IMR-90 (cell line): Measurements from ENCODE around the gene HIRA. TPM values are rescaled to one million over a fixed set of nuclear protein-coding genes. Genes with fewer than 3 reads are reported as not detected.

Source experiments
- ATAC-seq: fragments of 200-7000 bp; cut with Tn5 transposase; 2 replicates; pipeline ENCODE4 v1.9.1; 2020; ENCODE audit warnings: low read depth, mild to moderate bottlenecking, moderate library complexity
- BruUV-seq: library from RNA; stranded (reverse); fragments of 400-500 nt; replicated peaks from 2 replicates; lab custom pipeline; 2021; lab: Mats Ljungman, UMichigan
- CTCF ChIA-PET: fragments of 300-600 bp; formaldehyde crosslinking; extraction: SDS; loops from one replicate; lab custom pipeline; 2021; ENCODE audit warnings: antibody characterized with exemption; lab: Yijun Ruan, JAX
- POLR2A ChIA-PET: fragments of 300-600 bp; sonication (Branson Sonifier 250); formaldehyde crosslinking; loops from one replicate; lab custom pipeline; 2022; ENCODE audit warnings: antibody characterized with exemption; ENCODE audit not compliant: unreplicated experiment; lab: Charles Lee
- DNase-seq: peaks from one replicate; pipeline ENCODE4 v3.0.0; 2013
- H2AFZ ChIP-seq: replicated peaks from 2 replicates; pipeline ENCODE3; 2013; ENCODE audit warnings: low read length, mild to moderate bottlenecking; ENCODE audit not compliant: poor library complexity
- H2AK5ac ChIP-seq: 2 replicates; pipeline ENCODE4 v1.6.1; 2013; ENCODE audit warnings: low read depth, low read length, inconsistent platforms
- H2AK9ac ChIP-seq: replicated peaks from 2 replicates; pipeline ENCODE3; 2013; ENCODE audit warnings: mild to moderate bottlenecking, low read depth, low read length, moderate library complexity; ENCODE audit not compliant: poor library complexity
- H2BK120ac ChIP-seq: 2 replicates; pipeline ENCODE4 v1.6.1; 2013; ENCODE audit warnings: low read depth, low read length, inconsistent platforms
- H2BK15ac ChIP-seq: 3 replicates; pipeline ENCODE4 v1.6.1; 2013; ENCODE audit warnings: low read depth, low read length, inconsistent platforms
- H2BK20ac ChIP-seq: 2 replicates; pipeline ENCODE4 v1.6.1; 2013; ENCODE audit warnings: low read depth, mild to moderate bottlenecking, inconsistent platforms, low read length, moderate library complexity
- H2BK5ac ChIP-seq: 2 replicates; pipeline ENCODE4 v1.6.1; 2013; ENCODE audit warnings: mild to moderate bottlenecking, low read depth, low read length, inconsistent platforms; ENCODE audit not compliant: poor library complexity, severe bottlenecking
- H3K14ac ChIP-seq: replicated peaks from 2 replicates; pipeline ENCODE4 v1.6.1; 2013; ENCODE audit warnings: low read depth, low read length, inconsistent platforms
- H3K18ac ChIP-seq: 2 replicates; pipeline ENCODE4 v1.6.1; 2013; ENCODE audit warnings: low read depth, low read length, control low read depth
- H3K23ac ChIP-seq: 2 replicates; pipeline ENCODE4 v1.6.1; 2013; ENCODE audit warnings: low read depth, low read length, inconsistent platforms
- H3K27ac ChIP-seq: 2 replicates; pipeline ENCODE4 v1.5.1; 2013; ENCODE audit warnings: mild to moderate bottlenecking, control low read depth, low read length; ENCODE audit not compliant: insufficient read depth
- H3K27me3 ChIP-seq: 2 replicates; pipeline ENCODE4 v1.6.1; 2013; ENCODE audit warnings: low read length; ENCODE audit not compliant: control insufficient read depth, insufficient read depth
- H3K36me3 ChIP-seq: 2 replicates; pipeline ENCODE4 v1.6.1; 2013; ENCODE audit warnings: low read length, mixed read lengths; ENCODE audit not compliant: control insufficient read depth, insufficient read depth
- H3K4ac ChIP-seq: 2 replicates; pipeline ENCODE4 v1.6.1; 2013; ENCODE audit warnings: low read depth, low read length, inconsistent platforms
- H3K4me1 ChIP-seq: 2 replicates; pipeline ENCODE4 v1.6.1; 2013; ENCODE audit warnings: low read length, mixed read lengths; ENCODE audit not compliant: control insufficient read depth, insufficient read depth
- H3K4me2 ChIP-seq: 2 replicates; pipeline ENCODE4 v1.6.1; 2013; ENCODE audit warnings: low read depth, mild to moderate bottlenecking, control low read depth, low read length, moderate library complexity
- H3K4me3 ChIP-seq: 2 replicates; pipeline ENCODE4 v1.5.1; 2013; ENCODE audit warnings: low read depth, mild to moderate bottlenecking, control low read depth, low read length, moderate library complexity; ENCODE audit not compliant: insufficient read depth
- H3K56ac ChIP-seq: 2 replicates; pipeline ENCODE4 v1.6.1; 2013; ENCODE audit warnings: low read length, inconsistent platforms; ENCODE audit not compliant: insufficient read depth; ENCODE audit errors: extremely low read depth
- H3K79me1 ChIP-seq, 2 experiments: 2 replicates each; pipeline ENCODE4 v1.6.1; 2013; ENCODE audit warnings: low read length in 2 of 2, inconsistent platforms in 1 of 2, low read depth in 1 of 2
- H3K9ac ChIP-seq: 2 replicates; pipeline ENCODE4 v1.6.1; 2013; ENCODE audit warnings: low read depth, low read length, control low read depth
- H3K9me1 ChIP-seq: 2 replicates; pipeline ENCODE4 v1.6.1; 2013; ENCODE audit warnings: low read length, inconsistent platforms; ENCODE audit not compliant: insufficient read depth
- H3K9me3 ChIP-seq: 2 replicates; pipeline ENCODE4 v1.6.1; 2013; ENCODE audit warnings: low read length; ENCODE audit not compliant: control insufficient read depth, insufficient read depth
- H4K20me1 ChIP-seq: 2 replicates; pipeline ENCODE4 v1.6.1; 2013; ENCODE audit warnings: low read length, inconsistent platforms; ENCODE audit not compliant: insufficient read depth
- H4K5ac ChIP-seq: 2 replicates; pipeline ENCODE4 v1.6.1; 2013; ENCODE audit warnings: mild to moderate bottlenecking, low read depth, low read length, control low read depth
- H4K8ac ChIP-seq, 2 experiments: 2 replicates each; pipeline ENCODE4 v1.6.1; 2013; ENCODE audit warnings: low read depth in 2 of 2, low read length in 2 of 2, control low read depth in 1 of 2, inconsistent platforms in 1 of 2
- H4K91ac ChIP-seq: 2 replicates; pipeline ENCODE4 v1.6.1; 2013; ENCODE audit warnings: low read depth, low read length, inconsistent platforms; ENCODE audit not compliant: insufficient read depth
- BHLHE40 ChIP-seq: fragments of 150-350 bp; IDR thresholded peaks from 2 replicates; pipeline ENCODE4 v1.6.1; 2016; ENCODE audit warnings: mild to moderate bottlenecking, low read depth, low read length
- CEBPB ChIP-seq: IDR thresholded peaks from 2 replicates; pipeline ENCODE4 v1.6.1; 2012; ENCODE audit warnings: low read depth, low read length, improper control_type of control experiment
- CHD1 ChIP-seq: IDR thresholded peaks from 2 replicates; pipeline ENCODE4 v1.6.1; 2012; ENCODE audit warnings: low read depth, low read length, improper control_type of control experiment
- CTCF ChIP-seq: conservative IDR thresholded peaks from 2 replicates; pipeline ENCODE4 v1.5.1; 2012; ENCODE audit warnings: mild to moderate bottlenecking, low read depth, low read length, improper control_type of control experiment
- FOS ChIP-seq: fragments of 150-350 bp; IDR thresholded peaks from 2 replicates; pipeline ENCODE4 v1.6.1; 2016; ENCODE audit warnings: low read depth, low read length
- MAFK ChIP-seq: IDR thresholded peaks from 2 replicates; pipeline ENCODE4 v1.6.1; 2012; ENCODE audit warnings: low read depth, low read length, improper control_type of control experiment
- MXI1 ChIP-seq: IDR thresholded peaks from 2 replicates; pipeline ENCODE4 v1.6.1; 2012; ENCODE audit warnings: low read depth, mild to moderate bottlenecking, low read length, moderate library complexity, borderline replicate concordance
- NFE2L2 ChIP-seq: fragments of 150-350 bp; IDR thresholded peaks from 2 replicates; pipeline ENCODE4 v1.6.1; 2016; ENCODE audit warnings: low read depth, mild to moderate bottlenecking, low read length
- POLR2A ChIP-seq: IDR thresholded peaks from 2 replicates; pipeline ENCODE4 v1.6.1; 2012; ENCODE audit warnings: mild to moderate bottlenecking, low read depth, low read length
- RAD21 ChIP-seq: IDR thresholded peaks from 2 replicates; pipeline ENCODE4 v1.6.1; 2012; ENCODE audit warnings: low read length, improper control_type of control experiment
- RCOR1 ChIP-seq: IDR thresholded peaks from 2 replicates; pipeline ENCODE4 v1.6.1; 2012; ENCODE audit warnings: mild to moderate bottlenecking, low read length, improper control_type of control experiment; ENCODE audit not compliant: insufficient replicate concordance
- RFX5 ChIP-seq: IDR thresholded peaks from 2 replicates; pipeline ENCODE4 v1.8.0; 2012; ENCODE audit warnings: low read depth, mild to moderate bottlenecking, low read length, moderate library complexity
- SMC3 ChIP-seq: fragments of 150-350 bp; IDR thresholded peaks from 2 replicates; pipeline ENCODE4 v1.6.1; 2016; ENCODE audit warnings: low read depth, mild to moderate bottlenecking, antibody characterized with exemption, low read length, moderate library complexity
- USF2 ChIP-seq: fragments of 150-350 bp; IDR thresholded peaks from 2 replicates; pipeline ENCODE4 v1.6.1; 2017; ENCODE audit warnings: mild to moderate bottlenecking, antibody characterized with exemption, low read length, low read depth
- WGBS, 2 experiments: methylation state at CpG; one replicate each; pipeline versions ENCODE4 v1.1.5 to v1.1.7; 2013; ENCODE audit warnings: missing lambda C conversion rate in 2 of 2; ENCODE audit not compliant: insufficient read length in 1 of 2; ENCODE audit errors: extremely low coverage in 2 of 2; 5-methylcytosine and 5-hydroxymethylcytosine counted together
- dilution Hi-C: fragments of 300-500 bp; cut with HindIII; formaldehyde crosslinking; loops from one replicate; pipeline ENCODE4 v1.14.3; 2018; ENCODE audit warnings: low sequenced_read_pairs; ENCODE audit not compliant: unreplicated experiment
- in situ Hi-C: fragments of 300-500 bp; cut with MboI; formaldehyde crosslinking; loops from 3 replicates; pipeline ENCODE4 v1.14.3; 2019; ENCODE audit warnings: low sequenced_read_pairs, inconsistent platforms, mixed read lengths
- intact Hi-C: fragments of 100-400 bp; cut with micrococcal nuclease; formaldehyde crosslinking; loops from 2 replicates; pipeline ENCODE4 v1.10.0; 2022
- polyA plus RNA-seq, 3 experiments: library from polyadenylated mRNA; depleted of rRNA; stranded (reverse); fragments of >200 nt; gene quantifications; 2 replicates each; pipeline ENCODE4 v1.2.3, GENCODE V29; 2012; ENCODE audit warnings: low replicate concordance in 1 of 3
- total RNA-seq: library from RNA; depleted of rRNA; stranded (reverse); fragments of >200 nt; gene quantifications from 2 replicates; pipeline ENCODE4 v1.2.3, GENCODE V29; 2012

The HIRA gene
- total and polyA plus RNA-seq, 2 of the 4 experiments (the other 2 are of a cell fraction), result 14.5 to 24.2 TPM

- H3K27ac ChIP-seq, result no peak overlapping the region
- DNase-seq, result peak; percentile 81
- no peak overlapping the region for H3K9ac ChIP-seq
- 0 out of 2 replicates have a peak, but pooled peaks have one; percentile 0 for TF ChIP-seq RAD21
- TF ChIP-seq USF2, result peak; percentile 50; the same call in 1 of the 2 replicates
- TF ChIP-seq MXI1, result no peak; the same call in 1 of the 2 replicates
- TF ChIP-seq CEBPB, result no peak
- no peak for TF ChIP-seq CTCF
- 0 out of 2 replicates have a peak, but pooled peaks have one; percentile 20 for TF ChIP-seq FOS
- no peak for TF ChIP-seq CHD1
- TF ChIP-seq RCOR1, result no peak
- no peak for TF ChIP-seq POLR2A
- peak; percentile 92 for TF ChIP-seq BHLHE40
- no peak for TF ChIP-seq RFX5
- peak; percentile 87 for TF ChIP-seq MAFK
- no peak for TF ChIP-seq NFE2L2
- TF ChIP-seq SMC3, result no peak
These were observed 141.9 kb downstream of the HIRA start for GRCh38 chr22:19289475-19290161.

More at GRCh38 chr22:19289475-19290161, 141.9 kb downstream of the HIRA start:
- Histone ChIP-seq H2BK5ac (no peak overlapping the region), H3K79me1 (peaks cover 25 to 44% of the 10 kb centered on the region in 2 experiments), H3K27me3 (peaks cover 3% of the 10 kb centered on the region; the same call in 1 of the 2 replicates), H4K20me1 (peaks cover 23% of the 10 kb centered on the region; the same call in 1 of the 2 replicates), H3K4me2 (peak overlapping the region; percentile 25), H3K4ac (peak overlapping the region; percentile 39; the same call in 1 of the 2 replicates), H2BK20ac (peak overlapping the region; percentile 27), H4K5ac (no peak overlapping the region), H3K9me1 (peaks cover 24% of the 10 kb centered on the region), H3K4me1 (peaks cover 22% of the 10 kb centered on the region), H2BK120ac (peak overlapping the region; percentile 1; the same call in 1 of the 2 replicates), H3K23ac (peak overlapping the region; percentile 76; the same call in 1 of the 2 replicates), H3K9me3 (no peaks in the 10 kb centered on the region), H3K36me3 (no peaks in the 10 kb centered on the region), H2AK5ac (peak overlapping the region; percentile 44; the same call in 1 of the 2 replicates), H2AK9ac (no peak overlapping the region), H3K18ac (no peak overlapping the region), H4K91ac (peak overlapping the region; percentile 3; the same call in 1 of the 2 replicates), H3K56ac (no peak overlapping the region), H2BK15ac (peak overlapping the region; percentile 15; the same call in 1 of the 3 replicates), H2AFZ (peak overlapping the region; percentile 37), H3K14ac (peak overlapping the region; percentile 73; the same call in 1 of the 2 replicates), H4K8ac (no peak overlapping the region), H3K4me3 (no peak overlapping the region)
- intact Hi-C loops, result loop anchor here (5.0 to 10.0 kb wide), 2 partner anchors 135 to 188 kb away; partner anchors contain the start of genes CDC45 and UFD1
- POLR2A ChIA-PET, result no interaction called here
- 60% methylated on average over 1 of the region's 5 CpGs; no CpG with 5 or more reads in 1 of the 2 experiments for WGBS, 2 experiments
- CTCF ChIA-PET, result no interaction called here
- dilution Hi-C loops, result no loop called here
- in situ Hi-C loops, result no loop called here
- BruUV-seq, result no TSS peak
- no peak for ATAC-seq
